ENCODE data around the gene BMPER.

BMPER gene

GRCh38 chr7:33862946-33863814 is 42.2 kb upstream of the BMPER start (continued):
- no peak for TF ChIP-seq CSRNP3 (CRISPR knock-in tag; IDR thresholded peaks at IDR 0.05)
- no peak for TF ChIP-seq ZFP30 (CRISPR knock-in tag; IDR thresholded peaks at IDR 0.05)
- no peak for TF ChIP-seq ESRRG (CRISPR knock-in tag; IDR thresholded peaks at IDR 0.05)
- TF ChIP-seq OSR1 (CRISPR knock-in tag; IDR thresholded peaks at IDR 0.05) = no peak
- no peak for TF ChIP-seq ZNF565 (CRISPR knock-in tag; conservative IDR thresholded peaks at IDR 0.05; ENCODE audit: low read depth)
- no peak for TF ChIP-seq TOX (CRISPR knock-in tag; IDR thresholded peaks at IDR 0.05; ENCODE audit: borderline replicate concordance)
- TF ChIP-seq ZFP3 (CRISPR knock-in tag; IDR thresholded peaks at IDR 0.05) = no peak

- no peak for TF ChIP-seq TCF4 (CRISPR knock-in tag; IDR thresholded peaks at IDR 0.05; ENCODE audit: borderline replicate concordance)
- TF ChIP-seq CSRNP3 (CRISPR knock-in tag; IDR thresholded peaks at IDR 0.05) = no peak
- no peak for TF ChIP-seq ISL1 (CRISPR knock-in tag; IDR thresholded peaks at IDR 0.05)
- TF ChIP-seq ESRRG (CRISPR knock-in tag; IDR thresholded peaks at IDR 0.05) = no peak
- peak; percentile 59 for ATAC-seq
These were observed 37.2 kb upstream of the BMPER start for GRCh38 chr7:33868166-33868565.

GRCh38 chr7:33869176-33869575 is 36.2 kb upstream of the BMPER start:
- no peak for TF ChIP-seq ZNF8 (CRISPR knock-in tag; IDR thresholded peaks at IDR 0.05)
- no peak for TF ChIP-seq PATZ1 (CRISPR knock-in tag; IDR thresholded peaks at IDR 0.05; ENCODE audit: borderline replicate concordance)
- TF ChIP-seq GLIS3 (CRISPR knock-in tag; IDR thresholded peaks at IDR 0.05) = no peak
- TF ChIP-seq RARB (CRISPR knock-in tag; IDR thresholded peaks at IDR 0.05) = no peak
- TF ChIP-seq TOX (CRISPR knock-in tag; IDR thresholded peaks at IDR 0.05; ENCODE audit: borderline replicate concordance) = no peak
- TF ChIP-seq ZNF565 (CRISPR knock-in tag; conservative IDR thresholded peaks at IDR 0.05; ENCODE audit: low read depth) = no peak
- no peak for ATAC-seq

DNA sequence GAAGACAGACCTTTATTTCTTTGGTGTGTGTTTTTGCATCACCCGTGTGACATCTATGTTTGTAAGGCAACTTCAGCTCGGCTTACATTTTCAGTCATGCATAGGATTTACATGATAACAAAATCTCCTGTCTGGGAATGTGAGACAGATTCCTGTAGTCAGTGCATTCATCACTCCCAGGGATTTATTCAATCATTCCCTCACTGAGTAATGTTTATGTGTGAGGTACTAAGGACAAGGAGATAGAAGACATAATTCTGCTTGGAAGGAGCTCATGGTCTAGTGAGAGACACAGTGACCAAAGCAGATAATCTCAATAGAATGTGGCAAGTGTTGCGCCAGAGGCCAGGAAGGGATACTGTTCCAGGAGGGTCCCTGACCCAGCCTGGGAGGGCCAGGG is 35.2 kb upstream of the BMPER start:
- no peak for ATAC-seq
- TF ChIP-seq TCF4 (CRISPR knock-in tag; IDR thresholded peaks at IDR 0.05; ENCODE audit: borderline replicate concordance) (no peak), ISL1 (CRISPR knock-in tag; IDR thresholded peaks at IDR 0.05) (no peak), OSR1 (CRISPR knock-in tag; IDR thresholded peaks at IDR 0.05) (no peak), TSHZ2 (CRISPR knock-in tag; IDR thresholded peaks at IDR 0.05) (no peak), ZFP3 (CRISPR knock-in tag; IDR thresholded peaks at IDR 0.05) (no peak), ZNF8 (CRISPR knock-in tag; IDR thresholded peaks at IDR 0.05) (no peak), TOX (CRISPR knock-in tag; IDR thresholded peaks at IDR 0.05; ENCODE audit: borderline replicate concordance) (no peak), RARB (CRISPR knock-in tag; IDR thresholded peaks at IDR 0.05) (no peak), ESRRG (CRISPR knock-in tag; IDR thresholded peaks at IDR 0.05) (no peak), PPARA (CRISPR knock-in tag; IDR thresholded peaks at IDR 0.05; ENCODE audit: borderline replicate concordance) (no peak), CREB5 (CRISPR knock-in tag; IDR thresholded peaks at IDR 0.05; ENCODE audit: low read depth) (no peak), ARNTL (CRISPR knock-in tag; IDR thresholded peaks at IDR 0.05; ENCODE audit: borderline replicate concordance, low read depth) (no peak), GLIS3 (CRISPR knock-in tag; IDR thresholded peaks at IDR 0.05) (no peak), ZFP30 (CRISPR knock-in tag; IDR thresholded peaks at IDR 0.05) (no peak), ZNF70 (CRISPR knock-in tag; IDR thresholded peaks at IDR 0.05) (no peak), ZC3H10 (CRISPR knock-in tag; IDR thresholded peaks at IDR 0.05) (no peak), BACH2 (CRISPR knock-in tag; IDR thresholded peaks at IDR 0.05; ENCODE audit: borderline replicate concordance) (no peak)
- TF ChIP-seq, protein P1, sequence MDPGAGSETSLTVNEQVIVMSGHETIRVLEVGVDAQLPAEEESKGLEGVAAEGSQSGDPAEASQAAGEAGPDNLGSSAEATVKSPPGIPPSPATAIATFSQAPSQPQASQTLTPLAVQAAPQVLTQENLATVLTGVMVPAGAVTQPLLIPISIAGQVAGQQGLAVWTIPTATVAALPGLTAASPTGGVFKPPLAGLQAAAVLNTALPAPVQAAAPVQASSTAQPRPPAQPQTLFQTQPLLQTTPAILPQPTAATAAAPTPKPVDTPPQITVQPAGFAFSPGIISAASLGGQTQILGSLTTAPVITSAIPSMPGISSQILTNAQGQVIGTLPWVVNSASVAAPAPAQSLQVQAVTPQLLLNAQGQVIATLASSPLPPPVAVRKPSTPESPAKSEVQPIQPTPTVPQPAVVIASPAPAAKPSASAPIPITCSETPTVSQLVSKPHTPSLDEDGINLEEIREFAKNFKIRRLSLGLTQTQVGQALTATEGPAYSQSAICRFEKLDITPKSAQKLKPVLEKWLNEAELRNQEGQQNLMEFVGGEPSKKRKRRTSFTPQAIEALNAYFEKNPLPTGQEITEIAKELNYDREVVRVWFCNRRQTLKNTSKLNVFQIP (CRISPR knock-in tag; IDR thresholded peaks at IDR 0.05; ENCODE audit: borderline replicate concordance, low read depth) = no peak

All from SK-N-SH treated with all-trans-retinoic acid at 6 μM for 48 hours (cell line).